HG02885 (cell line): ENCODE data around the gene TAC4.

Source experiments
- ATAC-seq: cut with Tn5 transposase; IDR thresholded peaks from one replicate; pipeline ENCODE4 v1.9.1; 2021; ENCODE audit warnings: mild to moderate bottlenecking; ENCODE audit not compliant: unreplicated experiment, poor library complexity

The TAC4 gene

GRCh38 chr17:49819651-49820050 is 28.2 kb downstream of the TAC4 start:
- ATAC-seq: no peak

GRCh38 chr17:49819138-49819537 is 28.7 kb downstream of the TAC4 start:
- ATAC-seq: no peak

GRCh38 chr17:49817993-49818392 is 29.9 kb downstream of the TAC4 start:
- ATAC-seq: no peak

- no peak for ATAC-seq
Measured at GRCh38 chr17:49815761-49816281, 32.0 kb downstream of the TAC4 start.

- ATAC-seq: no peak
Measured at GRCh38 chr17:49814781-49815529, 32.9 kb downstream of the TAC4 start.

- no peak for ATAC-seq
Measured at GRCh38 chr17:49809056-49809455, 38.8 kb downstream of the TAC4 start.

- ATAC-seq: no peak
Measured at GRCh38 chr17:49798738-49799137, 49.1 kb downstream of the TAC4 start.

- ATAC-seq: no peak
Measured at GRCh38 chr17:49798182-49798581, 49.7 kb downstream of the TAC4 start.

- no peak for ATAC-seq
Measured at GRCh38 chr17:49795372-49795771, 52.5 kb downstream of the TAC4 start.

- ATAC-seq: no peak
Measured at GRCh38 chr17:49793309-49793708, 54.6 kb downstream of the TAC4 start.

GRCh38 chr17:49789243-49789578 is 58.7 kb downstream of the TAC4 start:
- ATAC-seq: no peak

- peak; percentile 90 for ATAC-seq
Measured at GRCh38 chr17:49788478-49789242, 59.2 kb downstream of the TAC4 start, which contains the start of gene KAT7. Gene KAT7, plus strand, starts transcription at chr17:49788681. Its CDS starts 154 bp downstream, at chr17:49788835.
